GM23248 (cell line): ENCODE results near the gene STAT2. TPM values are rescaled to one million over a fixed set of nuclear protein-coding genes. Genes with fewer than 3 reads are reported as not detected.
A peak's percentile ranks its signal among the peaks of the same experiment; 100 is the strongest.
"Not testable (repeated sequence)": the region's sequence is repeated elsewhere in the genome, so short reads cannot be mapped to it uniquely, and the experiment has no call there.

Experiments used
- DNase-seq: peaks from one replicate; pipeline ENCODE4 v3.0.0-alpha.2; 2015
- H2AFZ ChIP-seq: fragments of 200-600 bp; sonication (generic); 2 replicates; pipeline ENCODE4 v1.6.1; 2016; ENCODE audit warnings: antibody characterized with exemption
- H3F3A ChIP-seq: fragments of 200-600 bp; sonication (generic); 2 replicates; pipeline ENCODE4 v1.6.1; 2016; ENCODE audit warnings: mild to moderate bottlenecking, antibody characterized with exemption, mixed run types; ENCODE audit not compliant: insufficient read depth
- H3K27ac ChIP-seq: fragments of 200-600 bp; sonication (generic); 2 replicates; pipeline ENCODE4 v1.5.1; 2016; ENCODE audit warnings: mild to moderate bottlenecking
- H3K27me3 ChIP-seq: fragments of 200-600 bp; sonication (generic); replicated peaks from 2 replicates; pipeline ENCODE4 v1.6.1; 2016; ENCODE audit warnings: mild to moderate bottlenecking; ENCODE audit not compliant: insufficient read depth
- H3K36me3 ChIP-seq: fragments of 200-600 bp; sonication (generic); 2 replicates; pipeline ENCODE4 v1.6.1; 2016; ENCODE audit warnings: low read depth, mild to moderate bottlenecking
- H3K4me1 ChIP-seq: fragments of 200-600 bp; sonication (generic); 2 replicates; pipeline ENCODE4 v1.6.1; 2016; ENCODE audit warnings: mild to moderate bottlenecking; ENCODE audit not compliant: insufficient read depth
- H3K4me2 ChIP-seq: fragments of 200-600 bp; sonication (generic); one replicate; pipeline ENCODE4 v1.6.1; 2016; ENCODE audit warnings: mild to moderate bottlenecking; ENCODE audit not compliant: unreplicated experiment
- H3K4me3 ChIP-seq: fragments of 200-600 bp; sonication (generic); 2 replicates; pipeline ENCODE4 v1.5.1; 2016; ENCODE audit warnings: mild to moderate bottlenecking
- H3K79me2 ChIP-seq: fragments of 200-600 bp; sonication (generic); 2 replicates; pipeline ENCODE4 v1.6.1; 2016; ENCODE audit warnings: mild to moderate bottlenecking; ENCODE audit not compliant: insufficient read depth
- H3K9ac ChIP-seq: fragments of 200-600 bp; sonication (generic); 2 replicates; pipeline ENCODE4 v1.6.1; 2016; ENCODE audit warnings: mild to moderate bottlenecking
- H3K9me2 ChIP-seq: fragments of 200-600 bp; sonication (generic); 2 replicates; pipeline ENCODE4 v1.6.1; 2016; ENCODE audit warnings: mixed run types, mild to moderate bottlenecking, moderate library complexity; ENCODE audit not compliant: insufficient read depth
- H3K9me3 ChIP-seq: fragments of 200-600 bp; sonication (generic); one replicate; pipeline ENCODE4 v1.6.1; 2017; ENCODE audit warnings: low read depth
- H4K20me1 ChIP-seq: fragments of 200-600 bp; sonication (generic); 2 replicates; pipeline ENCODE4 v1.6.0; 2016; ENCODE audit not compliant: insufficient read depth
- EZH2 ChIP-seq: fragments of 200-600 bp; sonication (generic); IDR thresholded peaks from 2 replicates; pipeline ENCODE4 v1.6.1; 2018; ENCODE audit warnings: antibody characterized with exemption, mild to moderate bottlenecking; ENCODE audit not compliant: insufficient read depth, poor library complexity, severe bottlenecking
- EZH2phosphoT487 ChIP-seq: fragments of 200-600 bp; sonication (generic); IDR thresholded peaks from 2 replicates; pipeline ENCODE4 v1.6.1; 2018; ENCODE audit warnings: antibody characterized with exemption, moderate library complexity, mild to moderate bottlenecking, low read depth; ENCODE audit not compliant: insufficient read depth
- WGBS, 2 experiments: methylation state at CpG; one replicate each; pipeline ENCODE4 v1.1.6; 2015 to 2017; ENCODE audit warnings: low lambda C conversion rate in 2 of 2, low coverage in 1 of 2; ENCODE audit errors: missing lambda C conversion rate in 2 of 2; 5-methylcytosine and 5-hydroxymethylcytosine counted together
- in situ Hi-C: fragments of 300-500 bp; cut with MboI; formaldehyde crosslinking; loops from 2 replicates; pipeline ENCODE4 v1.15.0; 2020
- polyA plus RNA-seq: library from polyadenylated mRNA; unstranded; fragments of >200 nt; fragmentation: Nextera tagmentation; extraction: Ambion mirVana; gene quantifications from 2 replicates; pipeline ENCODE4 v1.2.1, GENCODE V29; 2016
- total RNA-seq: library from RNA; depleted of rRNA; stranded (reverse); fragments of >200 nt; shearing (Covaris generic); gene quantifications from 2 replicates; pipeline ENCODE4 v1.2.3, GENCODE V29; 2014

STAT2 gene
- total and polyA plus RNA-seq, 2 experiments from 2014 or later = 109 to 220 TPM

DNA sequence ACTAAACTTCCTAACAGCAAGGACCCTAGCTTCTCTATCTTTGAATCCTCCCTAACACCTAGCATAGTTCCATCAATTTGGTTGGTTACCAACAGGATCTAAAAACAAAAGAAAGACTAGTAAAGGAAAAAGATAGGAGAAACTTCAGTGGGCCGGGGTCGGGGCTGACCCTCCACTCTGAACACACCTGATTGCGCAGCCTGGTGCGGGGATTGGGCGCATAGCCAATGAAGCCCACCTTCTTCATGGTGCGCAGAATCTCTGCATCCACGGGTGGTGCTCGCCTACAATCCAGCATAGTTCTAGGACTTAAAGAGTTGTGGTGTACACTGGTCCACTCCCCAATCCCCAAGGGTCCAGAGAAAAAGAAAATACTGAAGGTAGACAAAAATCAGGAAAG is 33.8 kb downstream of the STAT2 start:
- H2AFZ ChIP-seq = no peak overlapping the region
- H3F3A ChIP-seq = no peaks in the 10 kb centered on the region
- in situ Hi-C loops = no loop called here
- H3K36me3 ChIP-seq = 0 out of 2 replicates have a peak, but pooled peaks cover 4% of the 10 kb centered on the region
- no peaks in the 10 kb centered on the region for H3K79me2 ChIP-seq
- H3K9ac ChIP-seq = no peak overlapping the region
- H3K9me2 ChIP-seq = no peaks in the 10 kb centered on the region
- TF ChIP-seq EZH2phosphoT487 = no peak
- no peak for TF ChIP-seq EZH2
- no peaks in the 10 kb centered on the region for H3K9me3 ChIP-seq
- no peak overlapping the region for H3K4me2 ChIP-seq
- H3K27ac ChIP-seq = no peak overlapping the region
- H3K27me3 ChIP-seq = no peaks in the 10 kb centered on the region
- DNase-seq = no peak
- no peaks in the 10 kb centered on the region for H3K4me1 ChIP-seq
- no peaks in the 10 kb centered on the region for H4K20me1 ChIP-seq
- WGBS, 2 experiments = 91% methylated on average over 8 of the region's 8 CpGs
- no peak overlapping the region for H3K4me3 ChIP-seq

DNA sequence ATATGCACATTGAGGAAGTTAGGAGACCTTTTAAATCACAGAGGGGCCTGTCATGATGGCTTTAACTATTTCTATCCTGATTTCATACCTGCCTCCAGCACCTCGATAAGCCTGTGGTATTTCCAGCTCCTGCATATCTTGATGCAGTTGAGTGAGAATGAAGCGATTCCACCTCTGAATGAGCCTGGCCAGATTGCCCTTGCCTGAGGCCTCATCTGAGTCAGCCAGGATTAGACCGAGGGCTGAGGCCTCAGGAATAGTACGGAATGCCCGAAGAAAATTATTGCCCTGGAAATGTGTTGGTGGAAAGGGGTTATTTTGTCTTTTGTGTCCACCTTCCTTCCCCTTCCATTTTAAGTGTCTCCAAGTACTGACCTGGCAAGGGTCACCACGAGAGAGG is 35.7 kb downstream of the STAT2 start:
- no peak overlapping the region for H3K9ac ChIP-seq
- no peaks in the 10 kb centered on the region for H3K9me3 ChIP-seq

DNA sequence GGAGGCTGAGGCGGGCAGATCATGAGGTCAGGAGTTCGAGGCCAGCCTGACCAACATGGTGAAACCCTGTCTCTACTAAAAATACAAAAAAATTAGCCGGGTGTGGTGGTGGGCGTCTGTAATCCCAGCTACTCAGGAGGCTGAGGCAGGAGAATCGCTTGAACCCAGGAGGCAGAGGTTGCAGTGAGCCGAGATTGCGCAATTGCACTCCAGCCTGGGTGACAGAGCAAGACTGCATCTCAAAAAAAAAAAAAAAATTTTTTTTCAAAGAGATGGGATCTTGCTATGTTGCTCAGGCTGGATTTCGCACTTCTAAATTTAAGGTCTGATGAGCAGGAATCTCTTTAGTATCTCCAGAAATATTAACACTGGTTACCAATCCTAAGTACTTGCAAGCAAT is 38.3 kb downstream of the STAT2 start:
- H3K36me3 ChIP-seq, H3K9ac ChIP-seq, H2AFZ ChIP-seq, H3K9me3 ChIP-seq, DNase-seq, H3F3A ChIP-seq, H3K4me3 ChIP-seq, H3K4me1 ChIP-seq, H3K27ac ChIP-seq, in situ Hi-C loops, H3K79me2 ChIP-seq, H3K27me3 ChIP-seq, H4K20me1 ChIP-seq, H3K4me2 ChIP-seq, H3K9me2 ChIP-seq: not testable (repeated sequence)
- 93 to 99% methylated on average over 8 of the region's 8 CpGs for WGBS, 2 experiments

More for the DNA sequence above, 35.7 kb downstream of the STAT2 start:
- H4K20me1 ChIP-seq = no peaks in the 10 kb centered on the region
- H3K27me3 ChIP-seq = no peaks in the 10 kb centered on the region
- H3K4me3 ChIP-seq = no peak overlapping the region
- no peaks in the 10 kb centered on the region for H3K9me2 ChIP-seq
- 0 out of 2 replicates have a peak, but pooled peaks cover 4% of the 10 kb centered on the region for H3K36me3 ChIP-seq
- no peak overlapping the region for H3K4me2 ChIP-seq
- no peaks in the 10 kb centered on the region for H3K4me1 ChIP-seq
- H2AFZ ChIP-seq = no peak overlapping the region
- no peaks in the 10 kb centered on the region for H3F3A ChIP-seq
- in situ Hi-C loops = no loop called here
- no peak overlapping the region for H3K27ac ChIP-seq
- no peaks in the 10 kb centered on the region for H3K79me2 ChIP-seq
- TF ChIP-seq EZH2phosphoT487 (no peak), EZH2 (no peak)
- DNase-seq = no peak
- WGBS, 2 experiments = 88 to 95% methylated on average over 6 of the region's 6 CpGs

- no peaks in the 10 kb centered on the region for H3F3A ChIP-seq
- peaks cover 8% of the 10 kb centered on the region; the same call in 1 of the 2 replicates for H3K4me1 ChIP-seq
- H3K4me2 ChIP-seq = no peak overlapping the region
- no peaks in the 10 kb centered on the region for H3K36me3 ChIP-seq
- H3K9ac ChIP-seq = no peak overlapping the region
- in situ Hi-C loops = no loop called here
- peak; percentile 45 for DNase-seq
- H3K27me3 ChIP-seq = no peaks in the 10 kb centered on the region
- H3K27ac ChIP-seq = no peak overlapping the region
- TF ChIP-seq EZH2phosphoT487 = no peak
- TF ChIP-seq EZH2 = no peak
- no peaks in the 10 kb centered on the region for H3K9me2 ChIP-seq
- H3K9me3 ChIP-seq = no peaks in the 10 kb centered on the region
- WGBS, 2 experiments = 45 to 52% methylated on average over 2 of the region's 2 CpGs
- no peaks in the 10 kb centered on the region for H4K20me1 ChIP-seq
- H3K4me3 ChIP-seq = no peak overlapping the region
- H3K79me2 ChIP-seq = no peaks in the 10 kb centered on the region
- H2AFZ ChIP-seq = no peak overlapping the region
These were observed 38.9 kb downstream of the STAT2 start for GRCh38 chr12:56321027-56321426.

DNA sequence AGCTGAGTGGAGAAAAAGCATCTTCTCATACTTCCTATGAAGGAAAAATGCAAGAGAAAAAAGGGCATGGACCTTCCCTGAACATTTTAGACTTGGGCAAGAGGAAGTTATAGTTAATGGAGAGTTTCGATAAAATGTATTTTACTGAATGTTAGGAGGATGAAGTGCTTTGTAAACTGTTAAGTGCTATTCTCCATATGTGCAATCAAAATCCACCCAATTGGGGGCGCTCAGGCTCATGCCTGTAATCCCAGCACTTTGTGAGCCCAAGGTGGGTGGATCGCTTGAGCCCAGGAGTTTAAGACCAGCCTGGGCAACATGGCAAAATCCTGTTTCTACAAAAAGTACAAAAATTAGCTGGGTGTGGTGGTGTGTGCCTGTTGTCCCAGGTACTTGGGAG is 42.2 kb downstream of the STAT2 start:
- H3K27me3 ChIP-seq = no peaks in the 10 kb centered on the region
- H3K9me2 ChIP-seq = no peaks in the 10 kb centered on the region
- no peaks in the 10 kb centered on the region for H3K9me3 ChIP-seq
- TF ChIP-seq EZH2phosphoT487 (no peak), EZH2 (no peak)
- no peak overlapping the region for H3K27ac ChIP-seq
- H3K4me3 ChIP-seq = no peak overlapping the region
- in situ Hi-C loops = no loop called here
- no peak for DNase-seq
- no peak overlapping the region for H2AFZ ChIP-seq
- peaks cover 24% of the 10 kb centered on the region for H3K79me2 ChIP-seq
- H3F3A ChIP-seq = no peaks in the 10 kb centered on the region
- peaks cover 9% of the 10 kb centered on the region for H3K36me3 ChIP-seq
- 100% methylated on average over 3 of the region's 3 CpGs for WGBS, 2 experiments
- H3K4me1 ChIP-seq = peaks cover 14% of the 10 kb centered on the region; the same call in 1 of the 2 replicates
- no peak overlapping the region for H3K9ac ChIP-seq
- no peaks in the 10 kb centered on the region for H4K20me1 ChIP-seq
- H3K4me2 ChIP-seq = no peak overlapping the region
